ENCODE results near the gene MAP3K2.

Gene MAP3K2

DNA sequence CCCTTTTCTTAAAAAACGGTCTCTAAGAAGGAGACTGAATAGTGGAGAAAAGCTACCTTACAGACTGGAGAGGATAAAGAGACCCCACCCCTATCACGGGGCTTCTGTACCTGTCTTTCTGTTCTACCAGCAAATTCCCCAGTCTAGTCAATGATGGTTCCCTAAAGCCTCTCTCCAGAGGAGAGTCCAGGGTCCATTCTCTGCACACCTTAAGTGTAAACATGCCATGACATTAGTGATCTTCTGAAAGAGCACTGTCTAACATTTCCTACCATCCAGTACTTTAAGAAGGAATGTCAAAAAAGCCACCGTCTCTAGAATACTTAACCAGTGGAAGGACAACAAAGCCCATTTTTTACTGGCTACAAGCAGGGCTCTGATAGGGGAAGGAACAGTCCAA lies 76.8 kb downstream of the MAP3K2 start:
- Histone ChIP-seq H3K36me3 (ENCODE audit: control insufficient read depth in 2 of 2, insufficient read depth in 1 of 2, low read length in 2 of 2) (peaks cover 47 to 89% of the 10 kb centered on the region in 2 experiments), H3K4me1 (ENCODE audit: control insufficient read depth, insufficient read depth, low read length) (peaks cover 2% of the 10 kb centered on the region; the same call in 1 of the 2 replicates), H3K9me3 (ENCODE audit: control insufficient read depth, insufficient read depth, low read depth, low read length) (no peaks in the 10 kb centered on the region), H3K27ac (ENCODE audit: extremely low read depth, low read depth, low read length) (no peak overlapping the region), H3K4me3 (ENCODE audit: low read depth, low read length) (no peak overlapping the region)
- TF ChIP-seq BCL6B (tag by site-specific recombination; IDR thresholded peaks at IDR 0.05) = no peak
- no peak for TF ChIP-seq MZF1 (tag by site-specific recombination; IDR thresholded peaks at IDR 0.05; ENCODE audit: borderline replicate concordance)
- TF ChIP-seq ZNF664 (tag by site-specific recombination; IDR thresholded peaks at IDR 0.05) = no peak
- no peak for TF ChIP-seq ZNF202 (tag by site-specific recombination; IDR thresholded peaks at IDR 0.05; ENCODE audit: borderline replicate concordance)
- no peak for TF ChIP-seq ZNF391 (tag by site-specific recombination; IDR thresholded peaks at IDR 0.05; ENCODE audit: borderline replicate concordance, low read depth)
- TF ChIP-seq ZNF133 (tag by site-specific recombination; IDR thresholded peaks at IDR 0.05) = no peak
- TF ChIP-seq ZNF302 (tag by site-specific recombination; IDR thresholded peaks at IDR 0.05; ENCODE audit: low read depth) = no peak
- TF ChIP-seq KLF16 (tag by site-specific recombination; IDR thresholded peaks at IDR 0.05) = no peak
- no peak for TF ChIP-seq ZNF473 (tag by site-specific recombination; IDR thresholded peaks at IDR 0.05)
- no peak for TF ChIP-seq ZNF324 (tag by site-specific recombination; IDR thresholded peaks at IDR 0.05)
- TF ChIP-seq ZBTB21 (tag by site-specific recombination; IDR thresholded peaks at IDR 0.05) = no peak
- TF ChIP-seq KLF7 (tag by site-specific recombination; IDR thresholded peaks at IDR 0.05; ENCODE audit: borderline replicate concordance) = no peak
- TF ChIP-seq, protein P1, sequence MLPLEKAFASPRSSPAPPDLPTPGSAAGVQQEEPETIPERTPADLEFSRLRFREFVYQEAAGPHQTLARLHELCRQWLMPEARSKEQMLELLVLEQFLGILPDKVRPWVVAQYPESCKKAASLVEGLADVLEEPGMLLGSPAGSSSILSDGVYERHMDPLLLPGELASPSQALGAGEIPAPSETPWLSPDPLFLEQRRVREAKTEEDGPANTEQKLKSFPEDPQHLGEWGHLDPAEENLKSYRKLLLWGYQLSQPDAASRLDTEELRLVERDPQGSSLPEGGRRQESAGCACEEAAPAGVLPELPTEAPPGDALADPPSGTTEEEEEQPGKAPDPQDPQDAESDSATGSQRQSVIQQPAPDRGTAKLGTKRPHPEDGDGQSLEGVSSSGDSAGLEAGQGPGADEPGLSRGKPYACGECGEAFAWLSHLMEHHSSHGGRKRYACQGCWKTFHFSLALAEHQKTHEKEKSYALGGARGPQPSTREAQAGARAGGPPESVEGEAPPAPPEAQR (tag by site-specific recombination; IDR thresholded peaks at IDR 0.05) = no peak
- TF ChIP-seq ZNF596 (tag by site-specific recombination; IDR thresholded peaks at IDR 0.05) = no peak
- no peak for TF ChIP-seq ZBTB48 (tag by site-specific recombination; IDR thresholded peaks at IDR 0.05)
- POLR2A ChIA-PET = no interaction called here
- CTCF ChIA-PET = interaction anchor here (0.7 kb wide), 3 partner anchors 23 to 325 kb away, joined by 3 to 4 read pairs (median 3); no protein-coding TSS in a partner anchor

DNA sequence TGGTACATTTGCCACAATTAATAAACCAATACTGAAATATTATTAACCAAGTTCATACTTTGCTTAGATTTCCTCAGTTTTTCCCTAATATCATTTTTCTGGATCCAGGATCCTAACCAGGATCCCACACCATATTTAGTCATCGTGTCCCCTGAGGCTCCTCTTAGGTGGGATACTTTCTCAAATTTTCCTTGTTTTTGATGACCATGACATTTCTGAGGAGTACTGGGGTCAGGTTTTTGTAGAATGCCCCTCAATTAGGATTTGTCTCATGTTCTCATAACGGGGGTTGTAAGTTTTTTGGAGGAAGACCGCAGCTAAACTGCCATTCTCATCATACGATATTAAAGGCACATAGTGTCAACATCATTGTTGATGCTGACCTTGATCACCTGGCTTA lies 78.3 kb downstream of the MAP3K2 start:
- Histone ChIP-seq H3K9me3 (ENCODE audit: control insufficient read depth, insufficient read depth, low read depth, low read length) (no peaks in the 10 kb centered on the region), H3K36me3 (ENCODE audit: control insufficient read depth in 2 of 2, insufficient read depth in 1 of 2, low read length in 2 of 2) (peaks cover 38 to 79% of the 10 kb centered on the region in 2 experiments), H3K4me3 (ENCODE audit: low read depth, low read length) (no peak overlapping the region), H3K27ac (ENCODE audit: extremely low read depth, low read depth, low read length) (no peak overlapping the region), H3K4me1 (ENCODE audit: control insufficient read depth, insufficient read depth, low read length) (peaks cover 2% of the 10 kb centered on the region; the same call in 1 of the 2 replicates)
- POLR2A ChIA-PET = interaction anchor here (1.1 kb wide), 1 partner anchor 16 kb away, joined by 3 read pairs; the partner anchor contains the start of gene ERCC3
- TF ChIP-seq ZBTB48 (tag by site-specific recombination; IDR thresholded peaks at IDR 0.05) = no peak
- no peak for TF ChIP-seq ZNF677 (tag by site-specific recombination; IDR thresholded peaks at IDR 0.05)
- TF ChIP-seq ZNF843 (tag by site-specific recombination; IDR thresholded peaks at IDR 0.05) = no peak
- TF ChIP-seq ZNF23 (tag by site-specific recombination; IDR thresholded peaks at IDR 0.05; ENCODE audit: borderline replicate concordance) = no peak
- TF ChIP-seq RBAK (tag by site-specific recombination; IDR thresholded peaks at IDR 0.05) = no peak
- no peak for TF ChIP-seq KLF10 (tag by site-specific recombination; IDR thresholded peaks at IDR 0.05)
- no peak for TF ChIP-seq ZNF223 (tag by site-specific recombination; IDR thresholded peaks at IDR 0.05)
- no peak for TF ChIP-seq ZNF19 (tag by site-specific recombination; IDR thresholded peaks at IDR 0.05; ENCODE audit: low read depth)
- TF ChIP-seq YY2 (tag by site-specific recombination; IDR thresholded peaks at IDR 0.05) = no peak
- no peak for TF ChIP-seq ZNF239 (tag by site-specific recombination; IDR thresholded peaks at IDR 0.05)
- TF ChIP-seq ZBTB1 (tag by site-specific recombination; IDR thresholded peaks at IDR 0.05) = no peak
- no peak for TF ChIP-seq ZNF544 (tag by site-specific recombination; IDR thresholded peaks at IDR 0.05)
- CTCF ChIA-PET = interaction anchor here (1.0 to 3.2 kb wide), 2 partner anchors 106 to 170 kb away, joined by 5 to 10 read pairs; no protein-coding TSS in a partner anchor
